Upper lobe of left lung (tissue), 4 donors: Measurements from ENCODE around the gene CDC42EP1.

Experiments used
- EP300 ChIP-seq, 4 donors: sonication (generic); formaldehyde crosslinking; IDR thresholded peaks; one replicate each; pipeline ENCODE4 v1.5.1; 2017; ENCODE audit warnings: antibody characterized with exemption in 4 of 4, control low read depth in 2 of 4
- POLR2A ChIP-seq, 4 donors: fragments of 450-650 bp; IDR thresholded peaks; one replicate each; pipeline ENCODE4 v1.5.1; 2016 to 2017; ENCODE audit warnings: antibody characterized with exemption in 4 of 4, mild to moderate bottlenecking in 2 of 4
- POLR2AphosphoS5 ChIP-seq, 2 donors: sonication (generic); formaldehyde crosslinking; IDR thresholded peaks; one replicate each; pipeline ENCODE4 v1.5.1; 2017; ENCODE audit warnings: antibody characterized with exemption in 2 of 2
- TF ChIP-seq, protein P1 (sequence below), 6 experiments: fragments of 450-650 bp in 4 of 6; fragments of 200-600 bp in 2 of 6; sonication (generic) in 2 of 6; IDR thresholded peaks; one replicate each; pipeline ENCODE4 v1.5.1; 2016 to 2019; ENCODE audit warnings: antibody characterized with exemption in 6 of 6

DNA sequence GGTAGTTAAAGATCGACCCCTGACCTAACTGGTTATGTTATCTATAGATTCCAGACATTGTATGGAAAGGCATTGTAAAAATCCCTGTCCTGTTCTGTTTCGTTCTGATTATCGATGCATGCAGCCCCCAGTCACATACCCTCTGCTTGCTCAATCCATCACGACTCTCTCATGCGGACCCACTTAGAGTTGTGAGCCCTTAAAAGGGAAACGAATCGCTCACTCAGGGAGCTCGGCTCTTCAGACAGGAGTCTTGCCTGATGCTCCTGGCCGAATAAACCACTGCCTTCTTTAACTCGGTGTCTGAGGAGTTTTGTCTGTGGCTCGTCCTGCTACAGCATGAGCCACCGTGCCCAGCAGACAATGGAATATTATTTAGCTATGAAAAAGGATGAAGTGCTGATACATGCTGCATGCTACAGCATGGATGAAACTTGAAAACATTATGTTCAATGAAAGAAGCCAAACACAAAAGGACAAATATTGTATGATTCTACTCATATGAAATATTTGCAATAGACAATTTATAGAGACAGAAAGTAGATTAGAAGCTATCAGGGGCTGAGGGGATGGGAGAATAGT, 31.6 kb downstream of the CDC42EP1 start:
- no peak for TF ChIP-seq EP300 (IDR thresholded peaks at IDR 0.05)
- TF ChIP-seq, protein P1, sequence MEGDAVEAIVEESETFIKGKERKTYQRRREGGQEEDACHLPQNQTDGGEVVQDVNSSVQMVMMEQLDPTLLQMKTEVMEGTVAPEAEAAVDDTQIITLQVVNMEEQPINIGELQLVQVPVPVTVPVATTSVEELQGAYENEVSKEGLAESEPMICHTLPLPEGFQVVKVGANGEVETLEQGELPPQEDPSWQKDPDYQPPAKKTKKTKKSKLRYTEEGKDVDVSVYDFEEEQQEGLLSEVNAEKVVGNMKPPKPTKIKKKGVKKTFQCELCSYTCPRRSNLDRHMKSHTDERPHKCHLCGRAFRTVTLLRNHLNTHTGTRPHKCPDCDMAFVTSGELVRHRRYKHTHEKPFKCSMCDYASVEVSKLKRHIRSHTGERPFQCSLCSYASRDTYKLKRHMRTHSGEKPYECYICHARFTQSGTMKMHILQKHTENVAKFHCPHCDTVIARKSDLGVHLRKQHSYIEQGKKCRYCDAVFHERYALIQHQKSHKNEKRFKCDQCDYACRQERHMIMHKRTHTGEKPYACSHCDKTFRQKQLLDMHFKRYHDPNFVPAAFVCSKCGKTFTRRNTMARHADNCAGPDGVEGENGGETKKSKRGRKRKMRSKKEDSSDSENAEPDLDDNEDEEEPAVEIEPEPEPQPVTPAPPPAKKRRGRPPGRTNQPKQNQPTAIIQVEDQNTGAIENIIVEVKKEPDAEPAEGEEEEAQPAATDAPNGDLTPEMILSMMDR (IDR thresholded peaks at IDR 0.05), result no peak
- no peak for TF ChIP-seq POLR2A (IDR thresholded peaks at IDR 0.05)
- no peak for TF ChIP-seq POLR2AphosphoS5 (IDR thresholded peaks at IDR 0.05)
